GM19467 (cell line): ENCODE results near the gene ZNF630.
"Not testable (repeated sequence)": the region's sequence is repeated elsewhere in the genome, so short reads cannot be mapped to it uniquely, and the experiment has no call there.

Experiments used
- ATAC-seq: cut with Tn5 transposase; IDR thresholded peaks from one replicate; pipeline ENCODE4 v1.9.1; 2021; ENCODE audit warnings: mild to moderate bottlenecking, moderate library complexity; ENCODE audit not compliant: unreplicated experiment

Gene ZNF630

GRCh38 chrX:48030237-48030636, 41.2 kb downstream of the ZNF630 start:
- ATAC-seq = no peak

- ATAC-seq = no peak
Observed at GRCh38 chrX:48028091-48028490, 43.3 kb downstream of the ZNF630 start.

GRCh38 chrX:48027545-48027944, 43.9 kb downstream of the ZNF630 start:
- ATAC-seq = not testable (repeated sequence)

- ATAC-seq = no peak
Observed at GRCh38 chrX:48025561-48025960, 45.9 kb downstream of the ZNF630 start.

GRCh38 chrX:48022738-48023137, 48.7 kb downstream of the ZNF630 start:
- ATAC-seq = no peak

GRCh38 chrX:48022100-48022499, 49.3 kb downstream of the ZNF630 start:
- no peak for ATAC-seq

- peak; percentile 56 for ATAC-seq
Observed at GRCh38 chrX:48021026-48021900, 50.2 kb downstream of the ZNF630 start.

- not testable (repeated sequence) for ATAC-seq
Observed at GRCh38 chrX:48020472-48020871, 51.0 kb downstream of the ZNF630 start.

GRCh38 chrX:48019892-48020291, 51.5 kb downstream of the ZNF630 start:
- ATAC-seq = not testable (repeated sequence)

GRCh38 chrX:48016583-48017310, 54.7 kb downstream of the ZNF630 start:
- ATAC-seq = not testable (repeated sequence)

- not testable (repeated sequence) for ATAC-seq
Observed at GRCh38 chrX:48009445-48009960, 61.9 kb downstream of the ZNF630 start.
